IPS DF 4.7 (cell line): Measurements from ENCODE around the gene GPR160.
"Not testable (repeated sequence)": the region's sequence is repeated elsewhere in the genome, so short reads cannot be mapped to it uniquely, and the experiment has no call there.

ENCODE experiments used
- DNase-seq: peaks from one replicate; pipeline ENCODE4 v3.0.0-alpha.2; 2013; ENCODE audit warnings: low spot score; ENCODE audit errors: extremely low read depth

Gene GPR160

GRCh38 chr3:170111147-170111771 is 73.5 kb downstream of the GPR160 start:
- DNase-seq, result no peak

GRCh38 chr3:170114165-170114564 is 76.4 kb downstream of the GPR160 start:
- not testable (repeated sequence) for DNase-seq

GRCh38 chr3:170117134-170117533 is 79.3 kb downstream of the GPR160 start:
- no peak for DNase-seq

GRCh38 chr3:170128259-170128976 is 90.6 kb downstream of the GPR160 start:
- DNase-seq, result no peak

GRCh38 chr3:170128977-170129431 is 91.2 kb downstream of the GPR160 start:
- no peak for DNase-seq

- no peak for DNase-seq
Measured at GRCh38 chr3:170130532-170130931, 92.7 kb downstream of the GPR160 start.

- no peak for DNase-seq
Measured at GRCh38 chr3:170132335-170132734, 94.5 kb downstream of the GPR160 start.
